GM18526 (cell line): Measurements from ENCODE around the gene HAND1.

ENCODE experiments used
- POLR2A ChIP-seq: IDR thresholded peaks from 3 replicates; pipeline ENCODE4 v1.6.1; 2011; ENCODE audit not compliant: insufficient read length; ENCODE audit errors: extremely low read depth

HAND1 gene

GRCh38 chr5:154484393-154485095 lies 6.5 kb upstream of the HAND1 start:
- no peak for TF ChIP-seq POLR2A

GRCh38 chr5:154483654-154484392 lies 5.8 kb upstream of the HAND1 start:
- TF ChIP-seq POLR2A: no peak

- TF ChIP-seq POLR2A: no peak
Observed at GRCh38 chr5:154482528-154483449, 4.8 kb upstream of the HAND1 start.

- no peak for TF ChIP-seq POLR2A
Observed at GRCh38 chr5:154481584-154482381, 3.8 kb upstream of the HAND1 start.

- TF ChIP-seq POLR2A: no peak
Observed at GRCh38 chr5:154480847-154481246, 2.8 kb upstream of the HAND1 start.

GRCh38 chr5:154479944-154480750 lies 2.1 kb upstream of the HAND1 start:
- no peak for TF ChIP-seq POLR2A

GRCh38 chr5:154479160-154479943 lies 1.3 kb upstream of the HAND1 start:
- no peak for TF ChIP-seq POLR2A

- no peak for TF ChIP-seq POLR2A
Observed at GRCh38 chr5:154478752-154479159, 729 bp upstream of the HAND1 start.

- TF ChIP-seq POLR2A: no peak
Observed at GRCh38 chr5:154477382-154478223, 424 bp downstream of the HAND1 start.

- TF ChIP-seq POLR2A: no peak
Observed at GRCh38 chr5:154476354-154477205, 1.4 kb downstream of the HAND1 start.

- no peak for TF ChIP-seq POLR2A
Observed at GRCh38 chr5:154475591-154476353, 2.3 kb downstream of the HAND1 start.
